ENCODE measurements around the gene GAD1. TPM values are rescaled to one million over a fixed set of nuclear protein-coding genes. Genes with fewer than 3 reads are reported as not detected.

GAD1 gene
- polyA plus RNA-seq, 2 of the 4 experiments (the other 2 are of a cell fraction): 0.15 to 0.48 TPM

GRCh38 chr2:170812710-170813600, 3.7 kb upstream of the GAD1 start:
- no peak for TF ChIP-seq MAX (IDR thresholded peaks at IDR 0.05)
- TF ChIP-seq HES2 (IDR thresholded peaks at IDR 0.05): no peak
- TF ChIP-seq BHLHE40 (IDR thresholded peaks at IDR 0.05; ENCODE audit: low read depth, low read length): no peak
- no peak for TF ChIP-seq FOSL2 (IDR thresholded peaks at IDR 0.05)
- TF ChIP-seq FOSL2 (CRISPR knock-in tag; IDR thresholded peaks at IDR 0.05): no peak
- no peak for TF ChIP-seq EP300 (IDR thresholded peaks at IDR 0.05)
- TF ChIP-seq CHD4 (IDR thresholded peaks at IDR 0.05; ENCODE audit: borderline replicate concordance): no peak
- no peak for TF ChIP-seq ATOH8 (CRISPR knock-in tag; IDR thresholded peaks at IDR 0.05; ENCODE audit: low read depth)
- TF ChIP-seq ESRRA (IDR thresholded peaks at IDR 0.05; ENCODE audit: borderline replicate concordance, low read length): no peak
- TF ChIP-seq CTCF (IDR thresholded peaks at IDR 0.05): peak; percentile 86
- TF ChIP-seq SMC3 (IDR thresholded peaks at IDR 0.05): peak; percentile 86
- TF ChIP-seq POLR2AphosphoS2 (conservative IDR thresholded peaks at IDR 0.05; ENCODE audit: low read length): no peak
- no peak for TF ChIP-seq ZFP36 (IDR thresholded peaks at IDR 0.05; ENCODE audit: borderline replicate concordance, partially characterized antibody)
- no peak for TF ChIP-seq E2F6 (IDR thresholded peaks at IDR 0.05; ENCODE audit: borderline replicate concordance, low read depth)
- TF ChIP-seq TP53 (CRISPR knock-in tag; IDR thresholded peaks at IDR 0.05): no peak
- TF ChIP-seq RAD21 (conservative IDR thresholded peaks at IDR 0.05 in 1 of 2, IDR thresholded peaks at IDR 0.05 in 1 of 2): peak; percentile 85 to 90
- no peak for FAIRE-seq
- ChIA-PET CTCF (interaction anchor here (0.7 to 6.8 kb wide), 56 partner anchors 9 to 1360 kb away, joined by 3 to 95 read pairs (median 4); partner anchors contain the start of gene ERICH2), POLR2A (no interaction called here)
- Histone ChIP-seq H3K4me3 (no peak overlapping the region), H3K9me3 (no peaks in the 10 kb centered on the region), H3K4me1 (peaks cover 13% of the 10 kb centered on the region), H3K4me2 (peak overlapping the region; percentile 15; the same call in 1 of the 3 replicates), H3K27ac (no peak overlapping the region)
- DNase-seq (ENCODE audit: low read depth in 1 of 2, low spot score in 1 of 2): peak; percentile 53 to 85
- WGBS (ENCODE audit: missing lambda C conversion rate): 8% methylated on average over 14 of the region's 14 CpGs
- ATAC-seq: peak in 1 of 2 experiments; percentile 34; a peak in 3 of 6 replicates

GRCh38 chr2:170813611-170814532, 2.8 kb upstream of the GAD1 start:
- peaks cover 22% of the 10 kb centered on the region for H3K4me1 ChIP-seq
- no peaks in the 10 kb centered on the region for H3K9me3 ChIP-seq
- ChIA-PET CTCF (interaction anchor here (0.7 to 6.8 kb wide), 46 partner anchors 8 to 1361 kb away, joined by 3 to 95 read pairs (median 5); partner anchors contain the start of gene ERICH2), POLR2A (no interaction called here)
- no peak for ATAC-seq
- H3K4me2 ChIP-seq: peak overlapping the region; percentile 15; the same call in 1 of the 3 replicates
- peak; percentile 93 for TF ChIP-seq REST (IDR thresholded peaks at IDR 0.05)
- TF ChIP-seq POLR2A (IDR thresholded peaks at IDR 0.05; ENCODE audit: low read length): no peak
- TF ChIP-seq NFE2L2 (conservative IDR thresholded peaks at IDR 0.05; ENCODE audit: low read length): no peak
- TF ChIP-seq EHMT2 (IDR thresholded peaks at IDR 0.05; ENCODE audit: low read depth): peak; percentile 57; the same call in 1 of the 2 replicates
- no peak for TF ChIP-seq PHF8 (IDR thresholded peaks at IDR 0.05; ENCODE audit: borderline replicate concordance, low read depth)
- FAIRE-seq: no peak
- 18% methylated on average over 41 of the region's 41 CpGs for WGBS (ENCODE audit: missing lambda C conversion rate)
- H3K27ac ChIP-seq: no peak overlapping the region
- H3K4me3 ChIP-seq: no peak overlapping the region
- DNase-seq (ENCODE audit: low read depth in 1 of 2, low spot score in 1 of 2): peak in 1 of 2 experiments; percentile 22

All from A549 (cell line).